H9 (cell line): ENCODE data around the gene NPIPB4. TPM values are rescaled to one million over a fixed set of nuclear protein-coding genes. Genes with fewer than 3 reads are reported as not detected.
"Not testable (repeated sequence)": the region's sequence is repeated elsewhere in the genome, so short reads cannot be mapped to it uniquely, and the experiment has no call there.

ENCODE experiments used
- DNase-seq: peaks from one replicate; pipeline ENCODE4 v3.0.0-alpha.2; 2017
- H2AFZ ChIP-seq: one replicate; pipeline ENCODE4 v1.6.1; 2013; ENCODE audit warnings: mild to moderate bottlenecking, low read length, control low read depth, moderate library complexity
- H2AK5ac ChIP-seq: 2 replicates; pipeline ENCODE4 v1.6.1; 2013; ENCODE audit warnings: low read length, control low read depth, mixed read lengths; ENCODE audit not compliant: insufficient read length
- H2BK120ac ChIP-seq: one replicate; pipeline ENCODE4 v1.6.1; 2013; ENCODE audit warnings: low read depth, mild to moderate bottlenecking, low read length, control low read depth, inconsistent platforms; ENCODE audit not compliant: poor library complexity, severe bottlenecking
- H2BK12ac ChIP-seq: 2 replicates; pipeline ENCODE4 v1.6.1; 2013; ENCODE audit warnings: low read length, control low read depth, mixed read lengths, low read depth; ENCODE audit not compliant: insufficient read length
- H2BK15ac ChIP-seq: 2 replicates; pipeline ENCODE4 v1.6.1; 2013; ENCODE audit warnings: low read depth, low read length, control low read depth
- H2BK20ac ChIP-seq: one replicate; pipeline ENCODE4 v1.6.1; 2013; ENCODE audit warnings: low read depth, mild to moderate bottlenecking, low read length, control low read depth, inconsistent platforms; ENCODE audit not compliant: poor library complexity, severe bottlenecking
- H2BK5ac ChIP-seq: 2 replicates; pipeline ENCODE4 v1.6.1; 2013; ENCODE audit warnings: low read length, control low read depth, mixed read lengths; ENCODE audit not compliant: insufficient read length
- H3K14ac ChIP-seq: 2 replicates; pipeline ENCODE4 v1.6.1; 2013; ENCODE audit warnings: low read length, control low read depth; ENCODE audit not compliant: insufficient read depth
- H3K18ac ChIP-seq: 2 replicates; pipeline ENCODE4 v1.6.1; 2013; ENCODE audit warnings: low read depth, mild to moderate bottlenecking, mixed read lengths, low read length, control low read depth; ENCODE audit not compliant: insufficient read length
- H3K23ac ChIP-seq: 2 replicates; pipeline ENCODE4 v1.6.1; 2013; ENCODE audit warnings: low read length, control low read depth, mixed read lengths, low read depth; ENCODE audit not compliant: insufficient read length
- H3K23me2 ChIP-seq: 2 replicates; pipeline ENCODE4 v1.6.1; 2013; ENCODE audit warnings: low read depth, mild to moderate bottlenecking, mixed read lengths, low read length, control low read depth; ENCODE audit not compliant: insufficient read length, poor library complexity, severe bottlenecking
- H3K27ac ChIP-seq: 2 replicates; pipeline ENCODE4 v1.5.1; 2013; ENCODE audit warnings: low read length, control low read depth, mixed read lengths, low read depth; ENCODE audit not compliant: insufficient read length
- H3K27me3 ChIP-seq: 2 replicates; pipeline ENCODE4 v1.6.1; 2013; ENCODE audit warnings: low read length, control low read depth, inconsistent platforms; ENCODE audit not compliant: insufficient read depth
- H3K4ac ChIP-seq: 2 replicates; pipeline ENCODE4 v1.6.1; 2013; ENCODE audit warnings: low read depth, mild to moderate bottlenecking, control low read depth, inconsistent platforms, low read length, moderate library complexity
- H3K4me1 ChIP-seq: 2 replicates; pipeline ENCODE4 v1.6.1; 2013; ENCODE audit warnings: low read length, control low read depth, inconsistent platforms; ENCODE audit not compliant: insufficient read depth
- H3K4me2 ChIP-seq: 2 replicates; pipeline ENCODE4 v1.6.1; 2013; ENCODE audit warnings: low read length, control low read depth, mixed read lengths; ENCODE audit not compliant: insufficient read length, insufficient read depth
- H3K56ac ChIP-seq: 2 replicates; pipeline ENCODE4 v1.6.1; 2013; ENCODE audit warnings: low read depth, mild to moderate bottlenecking, mixed read lengths, low read length, control low read depth; ENCODE audit not compliant: insufficient read length
- H3K79me1 ChIP-seq: 2 replicates; pipeline ENCODE4 v1.6.1; 2013; ENCODE audit warnings: low read depth, mild to moderate bottlenecking, moderate library complexity, low read length, control low read depth, inconsistent platforms; ENCODE audit not compliant: insufficient read depth, poor library complexity, severe bottlenecking
- H3K79me2 ChIP-seq: 2 replicates; pipeline ENCODE4 v1.6.1; 2013; ENCODE audit warnings: low read length, control low read depth, inconsistent platforms; ENCODE audit not compliant: insufficient read depth
- H3K9ac ChIP-seq: 2 replicates; pipeline ENCODE4 v1.6.1; 2013; ENCODE audit warnings: low read length, control low read depth, mixed read lengths; ENCODE audit not compliant: insufficient read length; ENCODE audit errors: extremely low read depth
- H3K9me3 ChIP-seq: one replicate; pipeline ENCODE4 v1.6.1; 2013; ENCODE audit warnings: low read depth, low read length, inconsistent platforms; ENCODE audit not compliant: control insufficient read depth
- H3T11ph ChIP-seq: one replicate; pipeline ENCODE4 v1.6.1; 2013; ENCODE audit warnings: mild to moderate bottlenecking, low read length, control low read depth, inconsistent platforms
- H4K20me1 ChIP-seq: one replicate; pipeline ENCODE4 v1.6.1; 2013; ENCODE audit not compliant: control insufficient read depth, insufficient read length, insufficient read depth
- H4K5ac ChIP-seq: 2 replicates; pipeline ENCODE4 v1.6.1; 2013; ENCODE audit warnings: low read depth, mild to moderate bottlenecking, mixed read lengths, low read length, control low read depth; ENCODE audit not compliant: insufficient read length
- H4K8ac ChIP-seq: replicated peaks from 2 replicates; pipeline ENCODE4 v1.6.1; 2013; ENCODE audit warnings: low read length, control low read depth, mixed read lengths, low read depth; ENCODE audit not compliant: insufficient read length
- H4K91ac ChIP-seq: 2 replicates; pipeline ENCODE4 v1.6.1; 2013; ENCODE audit warnings: low read depth, mild to moderate bottlenecking, moderate library complexity, mixed read lengths, low read length, control low read depth; ENCODE audit not compliant: insufficient read length
- H3K27ac Mint-ChIP-seq, 3 experiments: 2 replicates in 2 of 3; 3 replicates in 1 of 3; pipeline ENCODE4 v1.8.0; 2020 to 2021; ENCODE audit warnings: mixed read lengths in 3 of 3, mild to moderate bottlenecking in 1 of 3, moderate library complexity in 1 of 3
- H3K27me3 Mint-ChIP-seq: 2 replicates; pipeline ENCODE4 v1.8.0; 2021; ENCODE audit warnings: low read depth, mild to moderate bottlenecking, moderate library complexity, mixed read lengths
- H3K36me3 Mint-ChIP-seq, 3 experiments: 2 replicates in 2 of 3; 3 replicates in 1 of 3; pipeline ENCODE4 v1.8.0; 2020 to 2021; ENCODE audit warnings: low read depth in 3 of 3, mixed read lengths in 3 of 3; ENCODE audit not compliant: insufficient read depth in 1 of 3
- H3K4me1 Mint-ChIP-seq, 2 experiments: 2 replicates each; pipeline ENCODE4 v1.8.0; 2020; ENCODE audit warnings: mixed read lengths in 2 of 2
- H3K4me3 Mint-ChIP-seq, 2 experiments: 2 replicates in 1 of 2; 3 replicates in 1 of 2; pipeline ENCODE4 v1.8.0; 2020 to 2021; ENCODE audit warnings: mild to moderate bottlenecking in 2 of 2, mixed read lengths in 2 of 2, moderate library complexity in 1 of 2
- H3K9me3 Mint-ChIP-seq, 2 experiments: 2 replicates in 1 of 2; 3 replicates in 1 of 2; pipeline ENCODE4 v1.8.0; 2020; ENCODE audit warnings: mild to moderate bottlenecking in 2 of 2, mixed read lengths in 2 of 2, moderate library complexity in 1 of 2
- WGBS: extraction: QIAGEN DNeasy Blood & Tissue Kit; methylation state at CpG from one replicate; pipeline ENCODE4 v1.1.7; 2013; ENCODE audit warnings: missing lambda C conversion rate, low lambda C conversion rate, mixed read lengths; ENCODE audit not compliant: insufficient read length; ENCODE audit errors: extremely low coverage; 5-methylcytosine and 5-hydroxymethylcytosine counted together
- total RNA-seq: library from RNA; stranded (reverse); gene quantifications from 2 replicates; pipeline ENCODE4 v1.2.1, GENCODE V29; 2021

Gene NPIPB4
- total RNA-seq, 1 experiment from 2014 or later = 161 TPM

DNA sequence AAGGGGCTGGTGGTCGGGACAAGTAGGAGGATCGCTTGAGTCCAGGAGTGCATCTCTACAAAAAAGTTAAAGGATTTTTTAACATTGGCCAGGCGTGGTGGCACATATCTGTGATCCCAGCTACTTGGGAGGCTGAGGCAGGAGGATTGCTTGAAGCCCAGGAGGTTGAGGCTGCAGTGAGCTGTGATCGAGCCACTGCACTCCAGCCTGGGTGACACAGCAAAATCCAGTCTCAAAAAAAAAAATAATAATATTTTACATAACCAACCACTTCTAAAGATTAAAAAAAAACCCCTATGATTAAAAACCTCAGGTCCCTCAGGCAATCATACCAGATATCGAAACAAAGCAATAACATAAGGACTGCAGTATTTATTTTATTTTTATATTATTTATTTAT lies 23.3 kb downstream of the NPIPB4 start:
- not testable (repeated sequence) for H3K36me3 Mint-ChIP-seq, H4K20me1 ChIP-seq, H2BK12ac ChIP-seq, DNase-seq, H3K56ac ChIP-seq, H4K5ac ChIP-seq, H3K23me2 ChIP-seq, H2AFZ ChIP-seq, H3K9me3 Mint-ChIP-seq, H3K4me1 Mint-ChIP-seq, H2AK5ac ChIP-seq, H3K18ac ChIP-seq, H3K23ac ChIP-seq, H3K9me3 ChIP-seq, H3K4me2 ChIP-seq, H3K14ac ChIP-seq, H2BK20ac ChIP-seq, H3T11ph ChIP-seq, H3K27me3 ChIP-seq, H3K4ac ChIP-seq, H4K91ac ChIP-seq, H3K27me3 Mint-ChIP-seq, H3K27ac ChIP-seq, H3K4me3 Mint-ChIP-seq, H3K9ac ChIP-seq, H3K79me2 ChIP-seq, H4K8ac ChIP-seq, H2BK5ac ChIP-seq, H2BK15ac ChIP-seq, H3K27ac Mint-ChIP-seq, H2BK120ac ChIP-seq, H3K4me1 ChIP-seq, H3K79me1 ChIP-seq
- no CpG with 5 or more reads among the region's 5 CpGs for WGBS

DNA sequence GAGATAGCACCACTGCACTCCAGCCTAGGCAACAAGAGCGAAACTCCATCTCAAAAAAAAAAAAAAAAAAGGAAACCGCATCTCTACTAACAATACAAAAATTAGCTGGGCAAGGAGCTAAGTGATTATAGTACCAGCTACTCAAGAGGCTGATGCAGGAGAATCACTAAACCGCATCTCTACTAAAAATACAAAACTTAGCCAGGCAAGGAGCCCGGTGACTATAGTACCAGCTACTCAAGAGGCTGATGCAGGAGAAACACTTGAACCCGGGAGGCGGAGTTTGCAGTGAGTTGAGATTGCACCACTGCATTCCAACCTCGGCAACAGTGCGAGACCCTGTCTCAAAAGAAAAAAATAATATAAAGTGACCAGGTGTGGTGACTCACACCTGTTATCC lies 27.6 kb downstream of the NPIPB4 start:
- not testable (repeated sequence) for H3K4me1 ChIP-seq, DNase-seq, H3K9ac ChIP-seq, H4K20me1 ChIP-seq, H3K27me3 Mint-ChIP-seq, H4K8ac ChIP-seq, H4K5ac ChIP-seq, H2BK20ac ChIP-seq, H2BK15ac ChIP-seq, H3K18ac ChIP-seq, H3T11ph ChIP-seq, H3K9me3 Mint-ChIP-seq, H3K27ac ChIP-seq, H3K4me1 Mint-ChIP-seq, H2AFZ ChIP-seq, H3K23me2 ChIP-seq, H3K9me3 ChIP-seq, H3K4me3 Mint-ChIP-seq, H2BK120ac ChIP-seq, H3K23ac ChIP-seq, H3K56ac ChIP-seq, H3K14ac ChIP-seq, H3K79me1 ChIP-seq, H3K79me2 ChIP-seq, H3K27me3 ChIP-seq, H3K4me2 ChIP-seq, H2BK12ac ChIP-seq, H4K91ac ChIP-seq, H3K27ac Mint-ChIP-seq, H2BK5ac ChIP-seq, H2AK5ac ChIP-seq, H3K4ac ChIP-seq, H3K36me3 Mint-ChIP-seq
- no CpG with 5 or more reads among the region's 8 CpGs for WGBS
